ENCODE results near the gene ADCY2. TPM values are rescaled to one million over a fixed set of nuclear protein-coding genes. Genes with fewer than 3 reads are reported as not detected.

ADCY2 gene
- total and polyA plus RNA-seq, 9 of the 15 experiments (the other 6 are each of a cell fraction or from before 2014, with no cell fraction given), result 0.01 to 0.15 (median 0.03) TPM; not detected in 5

GRCh38 chr5:7868773-7869473, 473.0 kb downstream of the ADCY2 start, which contains the start of the genes FASTKD3 and MTRR (continued):
- TF ChIP-seq ZBTB12 (CRISPR knock-in tag; IDR thresholded peaks at IDR 0.05) (peak; percentile 80), C11orf30 (IDR thresholded peaks at IDR 0.05; ENCODE audit: low read depth) (peak; percentile 81), SMAD2 (IDR thresholded peaks at IDR 0.05; ENCODE audit: low read depth, low read length) (no peak), ZKSCAN8 (CRISPR knock-in tag; IDR thresholded peaks at IDR 0.05) (no peak), GTF2A2 (tag; IDR thresholded peaks at IDR 0.05) (no peak), TAF9B (IDR thresholded peaks at IDR 0.05; ENCODE audit: partially characterized antibody) (peak; percentile 41), ZNF174 (CRISPR knock-in tag; IDR thresholded peaks at IDR 0.05) (no peak), MAFF (IDR thresholded peaks at IDR 0.05; ENCODE audit: low read length) (no peak), ZC3H8 (IDR thresholded peaks at IDR 0.05) (no peak), CTCF (IDR thresholded peaks at IDR 0.05 in 2 of 3, conservative IDR thresholded peaks at IDR 0.05 in 1 of 3; ENCODE audit: insufficient read depth in 2 of 3, low read depth in 1 of 3, low read length in 3 of 3) (no peak), ZEB2 (IDR thresholded peaks at IDR 0.05) (no peak), THAP7 (CRISPR knock-in tag; IDR thresholded peaks at IDR 0.05) (no peak), ZNF24 (IDR thresholded peaks at IDR 0.05) (no peak), TCF7 (IDR thresholded peaks at IDR 0.05; ENCODE audit: borderline replicate concordance) (no peak; the same call in 1 of the 2 replicates), ZNF507 (tag; conservative IDR thresholded peaks at IDR 0.05) (no peak), ZNF408 (CRISPR knock-in tag; IDR thresholded peaks at IDR 0.05; ENCODE audit: low read depth) (no peak), IRF2 (CRISPR knock-in tag; IDR thresholded peaks at IDR 0.05) (no peak), PPARD (CRISPR knock-in tag; IDR thresholded peaks at IDR 0.05) (no peak), PRMT5 (CRISPR knock-in tag; IDR thresholded peaks at IDR 0.05) (no peak), NKRF (IDR thresholded peaks at IDR 0.05; ENCODE audit: borderline replicate concordance) (peak; percentile 70; the same call in 1 of the 2 replicates), HDAC3 (IDR thresholded peaks at IDR 0.05; ENCODE audit: borderline replicate concordance, partially characterized antibody) (no peak), XRCC5 (IDR thresholded peaks at IDR 0.05; ENCODE audit: low read depth, low read length) (peak; percentile 25; the same call in 1 of the 2 replicates), ZNF133 (CRISPR knock-in tag; IDR thresholded peaks at IDR 0.05) (no peak), KDM5B (IDR thresholded peaks at IDR 0.05; ENCODE audit: insufficient replicate concordance, low read depth, low read length) (peak; percentile 93), CHD1 (IDR thresholded peaks at IDR 0.05; ENCODE audit: low read length) (no peak), TAL1 (IDR thresholded peaks at IDR 0.05) (no peak)

Measured in K562 (cell line).